Ovary (tissue), 3 donors: ENCODE data around the gene NDOR1.

ENCODE experiments used
- POLR2A ChIP-seq: fragments of 450-650 bp; IDR thresholded peaks from one replicate; pipeline ENCODE4 v1.6.1; 2017; ENCODE audit warnings: antibody characterized with exemption, mild to moderate bottlenecking, moderate library complexity
- TF ChIP-seq, protein P1 (sequence below), 3 donors: fragments of 450-650 bp in 2 of 3; fragments of 200-600 bp in 1 of 3; IDR thresholded peaks; one replicate each; pipeline versions ENCODE4 v1.5.1 to v1.8.0; 2016 to 2022; ENCODE audit warnings: antibody characterized with exemption in 3 of 3, mild to moderate bottlenecking in 1 of 3
- donor health status: DM: no; HTN: no; CAD: no.

DNA sequence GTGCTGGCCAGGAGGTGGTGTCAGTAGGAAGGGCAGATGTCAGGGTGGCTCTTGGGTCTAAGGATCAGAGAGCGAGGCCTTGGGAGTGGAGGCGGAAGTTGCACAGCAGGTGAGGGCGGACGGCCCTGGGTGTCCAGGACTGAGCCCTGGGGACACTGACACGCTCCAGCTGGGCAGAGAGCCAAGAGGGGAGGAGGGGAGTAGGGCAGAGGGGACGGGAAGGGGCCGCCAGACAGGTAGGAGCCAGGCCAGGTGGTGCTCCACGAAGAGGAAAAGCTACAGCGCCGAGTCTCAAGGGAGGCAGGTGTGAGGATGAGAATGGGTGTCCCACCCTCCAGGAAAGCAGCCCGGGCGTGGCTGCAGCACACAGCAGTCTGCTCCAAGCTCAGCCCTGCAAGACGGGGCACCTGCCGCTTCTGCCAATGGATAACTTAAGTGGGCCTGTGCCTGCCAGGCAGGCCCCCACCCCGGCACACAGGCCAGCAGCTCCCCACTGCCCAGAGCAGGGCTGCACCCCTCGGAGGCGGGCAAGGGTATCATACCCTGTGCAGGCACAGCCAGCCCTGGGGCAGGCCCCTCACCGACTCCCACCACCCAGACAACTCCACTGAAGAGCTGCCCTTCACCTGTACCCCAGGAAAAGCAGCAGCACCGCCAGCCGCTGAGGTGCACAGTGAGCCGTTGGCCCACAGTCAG, 9.8 kb upstream of the NDOR1 start:
- no peak for TF ChIP-seq POLR2A
- TF ChIP-seq, protein P1, sequence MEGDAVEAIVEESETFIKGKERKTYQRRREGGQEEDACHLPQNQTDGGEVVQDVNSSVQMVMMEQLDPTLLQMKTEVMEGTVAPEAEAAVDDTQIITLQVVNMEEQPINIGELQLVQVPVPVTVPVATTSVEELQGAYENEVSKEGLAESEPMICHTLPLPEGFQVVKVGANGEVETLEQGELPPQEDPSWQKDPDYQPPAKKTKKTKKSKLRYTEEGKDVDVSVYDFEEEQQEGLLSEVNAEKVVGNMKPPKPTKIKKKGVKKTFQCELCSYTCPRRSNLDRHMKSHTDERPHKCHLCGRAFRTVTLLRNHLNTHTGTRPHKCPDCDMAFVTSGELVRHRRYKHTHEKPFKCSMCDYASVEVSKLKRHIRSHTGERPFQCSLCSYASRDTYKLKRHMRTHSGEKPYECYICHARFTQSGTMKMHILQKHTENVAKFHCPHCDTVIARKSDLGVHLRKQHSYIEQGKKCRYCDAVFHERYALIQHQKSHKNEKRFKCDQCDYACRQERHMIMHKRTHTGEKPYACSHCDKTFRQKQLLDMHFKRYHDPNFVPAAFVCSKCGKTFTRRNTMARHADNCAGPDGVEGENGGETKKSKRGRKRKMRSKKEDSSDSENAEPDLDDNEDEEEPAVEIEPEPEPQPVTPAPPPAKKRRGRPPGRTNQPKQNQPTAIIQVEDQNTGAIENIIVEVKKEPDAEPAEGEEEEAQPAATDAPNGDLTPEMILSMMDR (IDR thresholded peaks at IDR 0.05): no peak
